ENCODE results near the gene SLC27A2.
"Not testable (repeated sequence)": the region's sequence is repeated elsewhere in the genome, so short reads cannot be mapped to it uniquely, and the experiment has no call there.

Gene SLC27A2

GRCh38 chr15:50164458-50164857, 17.5 kb upstream of the SLC27A2 start:
- no peak for DNase-seq

GRCh38 chr15:50166216-50166615, 15.8 kb upstream of the SLC27A2 start:
- no peak for DNase-seq

- DNase-seq, result no peak
Observed at GRCh38 chr15:50167110-50167509, 14.9 kb upstream of the SLC27A2 start.

GRCh38 chr15:50168379-50168778, 13.6 kb upstream of the SLC27A2 start:
- DNase-seq, result no peak

GRCh38 chr15:50168783-50169411, 13.1 kb upstream of the SLC27A2 start:
- DNase-seq, result no peak

GRCh38 chr15:50172360-50172895, 9.6 kb upstream of the SLC27A2 start:
- DNase-seq, result not testable (repeated sequence)

GRCh38 chr15:50176869-50177268, 5.1 kb upstream of the SLC27A2 start:
- DNase-seq, result no peak

GRCh38 chr15:50180091-50180490, 1.9 kb upstream of the SLC27A2 start:
- no peak for DNase-seq

- no peak for DNase-seq
Observed at GRCh38 chr15:50180582-50180981, 1.4 kb upstream of the SLC27A2 start.

GRCh38 chr15:50181201-50181968, 611 bp upstream of the SLC27A2 start:
- DNase-seq, result no peak

GRCh38 chr15:50182219-50183013, 420 bp downstream of the SLC27A2 start:
- DNase-seq, result no peak

- DNase-seq, result no peak
Observed at GRCh38 chr15:50183112-50183794, 1.3 kb downstream of the SLC27A2 start.

- DNase-seq, result no peak
Observed at GRCh38 chr15:50184863-50185504, 3.0 kb downstream of the SLC27A2 start.

GRCh38 chr15:50186090-50186489, 4.1 kb downstream of the SLC27A2 start:
- no peak for DNase-seq

GRCh38 chr15:50186752-50187151, 4.8 kb downstream of the SLC27A2 start:
- no peak for DNase-seq

GRCh38 chr15:50187525-50187924, 5.5 kb downstream of the SLC27A2 start:
- DNase-seq, result no peak

GRCh38 chr15:50187997-50188396, 6.0 kb downstream of the SLC27A2 start:
- no peak for DNase-seq

- DNase-seq, result not testable (repeated sequence)
Observed at GRCh38 chr15:50188793-50189192, 6.8 kb downstream of the SLC27A2 start.

- no peak for DNase-seq
Observed at GRCh38 chr15:50189633-50190032, 7.6 kb downstream of the SLC27A2 start.

GRCh38 chr15:50190166-50190570, 8.2 kb downstream of the SLC27A2 start:
- no peak for DNase-seq

- DNase-seq, result no peak
Observed at GRCh38 chr15:50190723-50191122, 8.7 kb downstream of the SLC27A2 start.

- no peak for DNase-seq
Observed at GRCh38 chr15:50192164-50192563, 10.2 kb downstream of the SLC27A2 start.
